A549 (cell line): ENCODE measurements around the gene PTPDC1. TPM values are rescaled to one million over a fixed set of nuclear protein-coding genes. Genes with fewer than 3 reads are reported as not detected.

Source experiments
- ATAC-seq, 2 experiments: fragments of 200-7000 bp in 1 of 2; fragments of >200 bp in 1 of 2; cut with Nextera tagmentation in 1 of 2; cut with Tn5 transposase in 1 of 2; 3 replicates each; pipeline versions ENCODE4 v1.8.0 to v1.9.1; 2018 to 2020; ENCODE audit warnings: mild to moderate bottlenecking in 1 of 2, moderate library complexity in 1 of 2
- CTCF ChIA-PET: fragments of 300-600 bp; sonication (Branson Sonifier 250); formaldehyde crosslinking; extraction: SDS; loops from one replicate; lab custom pipeline; 2021; ENCODE audit warnings: antibody characterized with exemption, inconsistent platforms; lab: Yijun Ruan, JAX
- POLR2A ChIA-PET: fragments of 350-600 bp; formaldehyde crosslinking; extraction: SDS; loops from one replicate; lab custom pipeline; 2021; ENCODE audit warnings: antibody characterized with exemption, inconsistent platforms; lab: Yijun Ruan, JAX
- DNase-seq, 2 experiments: peaks; one replicate each; pipeline versions ENCODE4 v3.0.0 to v3.0.0-alpha.2; 2011 to 2016; ENCODE audit warnings: low read depth in 1 of 2, low spot score in 1 of 2
- FAIRE-seq: peaks from 2 replicates; lab custom pipeline; 2011; peaks lifted over from hg19 to GRCh38; lab: Jason Lieb, UNC
- H3K27ac ChIP-seq, 2 experiments: fragments of >200 bp; sonication (Bioruptor Twin); formaldehyde crosslinking; 3 replicates each; pipeline ENCODE4 v1.5.1; 2016 to 2017
- H3K4me1 ChIP-seq: fragments of >200 bp; sonication (Bioruptor Twin); formaldehyde crosslinking; 3 replicates; pipeline ENCODE4 v1.6.1; 2016
- H3K4me2 ChIP-seq: fragments of >200 bp; sonication (Bioruptor Twin); formaldehyde crosslinking; 3 replicates; pipeline ENCODE4 v1.6.1; 2016
- H3K4me3 ChIP-seq: fragments of >200 bp; sonication (Bioruptor Twin); formaldehyde crosslinking; 3 replicates; pipeline ENCODE4 v1.5.1; 2016
- H3K9me3 ChIP-seq: fragments of >200 bp; sonication (Bioruptor Twin); formaldehyde crosslinking; 3 replicates; pipeline ENCODE4 v1.6.1; 2016
- BHLHE40 ChIP-seq: IDR thresholded peaks from 2 replicates; pipeline ENCODE4 v1.6.1; 2012; ENCODE audit warnings: low read depth, low read length, inconsistent platforms
- CEBPB ChIP-seq, 2 experiments: fragments of >200 bp in 1 of 2; sonication (Bioruptor Twin) in 1 of 2; formaldehyde crosslinking in 1 of 2; IDR thresholded peaks; 2 replicates each; pipeline ENCODE4 v1.6.1; 2012 to 2016
- CHD2 ChIP-seq: fragments of 150-350 bp; IDR thresholded peaks from 2 replicates; pipeline ENCODE4 v1.6.1; 2014; ENCODE audit warnings: low read length; ENCODE audit not compliant: partially characterized antibody
- EP300 ChIP-seq, 2 experiments: fragments of >200 bp; sonication (Bioruptor Twin); formaldehyde crosslinking; IDR thresholded peaks; 2 replicates in 1 of 2; 3 replicates in 1 of 2; pipeline ENCODE4 v1.6.1; 2016 to 2017
- FOSB ChIP-seq: fragments of 250-450 bp; sonication (Bioruptor Pico); IDR thresholded peaks from 2 replicates; pipeline ENCODE4 v1.5.0; 2020; ENCODE audit warnings: mild to moderate bottlenecking, moderate library complexity
- FOSL2 ChIP-seq, 2 experiments: fragments of 450-650 bp in 1 of 2; fragments of >200 bp in 1 of 2; sonication (Bioruptor Twin) in 1 of 2; formaldehyde crosslinking; IDR thresholded peaks; 2 replicates each; pipeline versions ENCODE4 v1.5.0 to v1.6.1; 2016 to 2020; ENCODE audit warnings: mild to moderate bottlenecking in 1 of 2, moderate library complexity in 1 of 2
- GATA3 ChIP-seq: IDR thresholded peaks from 2 replicates; pipeline ENCODE4 v1.6.1; 2012; ENCODE audit warnings: borderline replicate concordance
- HOXA7 ChIP-seq: fragments of 250-450 bp; sonication (Bioruptor Pico); IDR thresholded peaks from 2 replicates; pipeline ENCODE4 v1.5.0; 2020; ENCODE audit warnings: mild to moderate bottlenecking, moderate library complexity
- HOXB5 ChIP-seq: fragments of 250-450 bp; sonication (Bioruptor Pico); IDR thresholded peaks from 2 replicates; pipeline ENCODE4 v1.5.0; 2020; ENCODE audit warnings: mild to moderate bottlenecking, moderate library complexity
- KDM1A ChIP-seq: fragments of 200-600 bp; sonication (generic); IDR thresholded peaks from 2 replicates; pipeline ENCODE4 v1.6.1; 2016; ENCODE audit warnings: low read depth, mild to moderate bottlenecking
- MYC ChIP-seq: IDR thresholded peaks from 2 replicates; pipeline ENCODE4 v1.6.1; 2012; ENCODE audit warnings: mild to moderate bottlenecking, inconsistent platforms, low read length, improper control_type of control experiment, borderline replicate concordance
- NFE2L2 ChIP-seq: fragments of 150-350 bp; conservative IDR thresholded peaks from 2 replicates; pipeline ENCODE4 v1.6.1; 2014; ENCODE audit warnings: low read length
- NPAS2 ChIP-seq: fragments of 250-450 bp; sonication (Bioruptor Pico); IDR thresholded peaks from 2 replicates; pipeline ENCODE4 v1.8.0; 2022; ENCODE audit warnings: mild to moderate bottlenecking, moderate library complexity, borderline replicate concordance
- NR3C1 ChIP-seq: fragments of >200 bp; sonication (Bioruptor Twin); formaldehyde crosslinking; IDR thresholded peaks from 3 replicates; pipeline ENCODE4 v1.6.1; 2017
- PHF8 ChIP-seq: fragments of 200-600 bp; sonication (generic); IDR thresholded peaks from 2 replicates; pipeline ENCODE4 v1.6.1; 2016; ENCODE audit warnings: low read depth, mild to moderate bottlenecking, antibody characterized with exemption, moderate library complexity, borderline replicate concordance
- POLR2AphosphoS2 ChIP-seq: conservative IDR thresholded peaks from 2 replicates; pipeline ENCODE4 v1.6.1; 2012; ENCODE audit warnings: low read length, improper control_type of control experiment, inconsistent platforms
- RAD21 ChIP-seq, 2 experiments: fragments of >200 bp in 1 of 2; sonication (Bioruptor Twin) in 1 of 2; formaldehyde crosslinking in 1 of 2; IDR thresholded peaks in 1 of 2; conservative IDR thresholded peaks in 1 of 2; 2 replicates in 1 of 2; 3 replicates in 1 of 2; pipeline ENCODE4 v1.6.1; 2012 to 2018; ENCODE audit warnings: inconsistent platforms in 1 of 2
- RNF2 ChIP-seq: fragments of 200-600 bp; sonication (generic); IDR thresholded peaks from 2 replicates; pipeline ENCODE4 v1.6.1; 2016; ENCODE audit warnings: low read depth, mild to moderate bottlenecking, antibody characterized with exemption, moderate library complexity, borderline replicate concordance
- ZFP36 ChIP-seq: fragments of 450-650 bp; IDR thresholded peaks from 2 replicates; pipeline ENCODE4 v1.6.1; 2014; ENCODE audit warnings: borderline replicate concordance; ENCODE audit not compliant: partially characterized antibody
- WGBS: methylation state at CpG from one replicate; pipeline ENCODE4 v1.1.6; 2017; ENCODE audit errors: missing lambda C conversion rate; 5-methylcytosine and 5-hydroxymethylcytosine counted together
- polyA plus RNA-seq, 4 experiments: library from polyadenylated mRNA; depleted of rRNA in 3 of 4; stranded (reverse); fragments of >200 nt; fragmentation: RNase III in 1 of 4; extraction: RNeasy Plus Mini Kit Qiagen cat#74134 plus additional on column Dnase treatment in 1 of 4; gene quantifications; 2 replicates in 3 of 4; 3 replicates in 1 of 4; pipeline ENCODE4 v1.2.3, GENCODE V29; 2011 to 2017
- TF ChIP-seq, protein P1 (sequence below): fragments of >200 bp; sonication (Bioruptor Twin); formaldehyde crosslinking; IDR thresholded peaks from 3 replicates; pipeline ENCODE4 v1.5.1; 2016
- TF ChIP-seq, protein P2 (sequence below): fragments of >200 bp; sonication (Bioruptor Twin); formaldehyde crosslinking; IDR thresholded peaks from 2 replicates; pipeline ENCODE4 v1.6.1; 2016
- TF ChIP-seq, protein P3 (sequence below): fragments of 450-650 bp; IDR thresholded peaks from 2 replicates; pipeline ENCODE4 v1.6.1; 2014; ENCODE audit warnings: antibody characterized with exemption
- TF ChIP-seq, protein P4 (sequence below): IDR thresholded peaks from 2 replicates; pipeline ENCODE4 v1.6.1; 2012

PTPDC1 gene
- polyA plus RNA-seq, 2 of the 4 experiments (the other 2 are of a cell fraction), result 3.8 to 16.9 TPM

DNA sequence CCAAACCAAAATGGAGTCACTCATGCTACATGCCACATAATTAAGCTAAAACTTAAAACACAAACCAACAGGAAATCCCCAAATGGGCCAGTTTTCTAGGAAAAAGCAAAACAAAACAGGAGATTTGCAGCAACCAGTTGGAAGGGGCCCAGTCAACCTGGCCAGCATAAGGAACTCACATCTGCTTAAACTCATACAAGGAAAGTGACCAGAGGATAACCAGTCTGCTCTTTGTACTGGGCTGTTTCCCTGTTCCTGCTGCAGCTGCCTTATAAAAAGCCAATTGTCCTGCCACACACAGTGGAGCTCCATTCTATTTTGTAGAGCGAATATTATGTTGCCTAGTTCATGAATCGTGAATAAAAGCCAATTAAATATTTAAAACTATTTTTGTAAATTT lies 29.5 kb upstream of the PTPDC1 start:
- ChIA-PET POLR2A (no interaction called here), CTCF (interaction anchor here (1.3 to 5.1 kb wide), 2 partner anchors 11 to 159 kb away, joined by 4 to 27 read pairs; no protein-coding TSS in a partner anchor)
- TF ChIP-seq PHF8, result no peak
- TF ChIP-seq CEBPB (IDR thresholded peaks at IDR 0.05), result no peak
- no peak for TF ChIP-seq FOSB (CRISPR knock-in tag)
- TF ChIP-seq EP300 (IDR thresholded peaks at IDR 0.05), result no peak
- no peak for TF ChIP-seq RNF2
- no peak for TF ChIP-seq HOXB5 (CRISPR knock-in tag)
- TF ChIP-seq FOSL2 (IDR thresholded peaks at IDR 0.05), result no peak
- TF ChIP-seq FOSL2 (CRISPR knock-in tag; IDR thresholded peaks at IDR 0.05), result no peak
- TF ChIP-seq, protein P1, sequence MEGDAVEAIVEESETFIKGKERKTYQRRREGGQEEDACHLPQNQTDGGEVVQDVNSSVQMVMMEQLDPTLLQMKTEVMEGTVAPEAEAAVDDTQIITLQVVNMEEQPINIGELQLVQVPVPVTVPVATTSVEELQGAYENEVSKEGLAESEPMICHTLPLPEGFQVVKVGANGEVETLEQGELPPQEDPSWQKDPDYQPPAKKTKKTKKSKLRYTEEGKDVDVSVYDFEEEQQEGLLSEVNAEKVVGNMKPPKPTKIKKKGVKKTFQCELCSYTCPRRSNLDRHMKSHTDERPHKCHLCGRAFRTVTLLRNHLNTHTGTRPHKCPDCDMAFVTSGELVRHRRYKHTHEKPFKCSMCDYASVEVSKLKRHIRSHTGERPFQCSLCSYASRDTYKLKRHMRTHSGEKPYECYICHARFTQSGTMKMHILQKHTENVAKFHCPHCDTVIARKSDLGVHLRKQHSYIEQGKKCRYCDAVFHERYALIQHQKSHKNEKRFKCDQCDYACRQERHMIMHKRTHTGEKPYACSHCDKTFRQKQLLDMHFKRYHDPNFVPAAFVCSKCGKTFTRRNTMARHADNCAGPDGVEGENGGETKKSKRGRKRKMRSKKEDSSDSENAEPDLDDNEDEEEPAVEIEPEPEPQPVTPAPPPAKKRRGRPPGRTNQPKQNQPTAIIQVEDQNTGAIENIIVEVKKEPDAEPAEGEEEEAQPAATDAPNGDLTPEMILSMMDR, result no peak
- no peak for TF ChIP-seq MYC
- no peak for TF ChIP-seq BHLHE40
- no peak for TF ChIP-seq POLR2AphosphoS2
- 91% methylated on average over 2 of the region's 2 CpGs for WGBS
- DNase-seq, result no peak
- no peak overlapping the region for H3K27ac ChIP-seq
- H3K4me1 ChIP-seq, result no peaks in the 10 kb centered on the region
- no peak overlapping the region for H3K4me2 ChIP-seq
- no peak overlapping the region for H3K4me3 ChIP-seq
- ATAC-seq, result no peak
- peaks cover 5% of the 10 kb centered on the region; the same call in 1 of the 3 replicates for H3K9me3 ChIP-seq
- FAIRE-seq, result no peak

DNA sequence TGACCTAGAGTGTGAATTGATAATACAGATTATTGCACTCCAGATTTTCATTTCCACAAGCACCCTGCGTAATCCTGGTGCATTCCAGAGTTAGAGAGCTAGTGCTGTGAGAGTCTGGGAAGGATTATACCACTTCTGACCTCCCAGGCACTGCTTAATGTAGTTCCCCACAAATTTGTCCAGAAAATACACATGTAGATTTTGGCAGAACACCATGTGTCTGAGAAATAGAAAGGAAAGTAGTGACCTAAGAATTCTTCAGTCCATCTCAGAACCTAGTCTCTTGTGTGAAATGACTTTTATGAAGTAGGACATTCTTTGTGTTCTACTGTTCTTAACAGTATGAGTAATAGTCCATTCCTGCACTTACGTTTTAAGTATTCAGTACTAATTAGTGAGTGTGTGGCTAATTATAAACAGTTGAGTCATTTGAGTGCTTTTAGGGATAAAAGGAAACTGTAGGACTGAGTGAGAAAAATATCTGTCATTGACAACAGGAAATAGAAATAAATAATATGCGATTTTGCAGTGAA lies 27.8 kb upstream of the PTPDC1 start:
- no peak overlapping the region for H3K4me3 ChIP-seq
- H3K9me3 ChIP-seq, result no peaks in the 10 kb centered on the region
- H3K27ac ChIP-seq, result no peak overlapping the region
- no peak for TF ChIP-seq KDM1A
- no peak for TF ChIP-seq GATA3
- no peak for TF ChIP-seq MYC
- H3K4me1 ChIP-seq, result no peaks in the 10 kb centered on the region
- H3K4me2 ChIP-seq, result no peak overlapping the region
- ATAC-seq (no peak), DNase-seq (no peak), FAIRE-seq (no peak)
- ChIA-PET CTCF (interaction anchor here (1.1 to 5.1 kb wide), 2 partner anchors 9 to 42 kb away, joined by 3 to 27 read pairs; no protein-coding TSS in a partner anchor), POLR2A (no interaction called here)
- WGBS, result 86% methylated on average over 3 of the region's 3 CpGs

DNA sequence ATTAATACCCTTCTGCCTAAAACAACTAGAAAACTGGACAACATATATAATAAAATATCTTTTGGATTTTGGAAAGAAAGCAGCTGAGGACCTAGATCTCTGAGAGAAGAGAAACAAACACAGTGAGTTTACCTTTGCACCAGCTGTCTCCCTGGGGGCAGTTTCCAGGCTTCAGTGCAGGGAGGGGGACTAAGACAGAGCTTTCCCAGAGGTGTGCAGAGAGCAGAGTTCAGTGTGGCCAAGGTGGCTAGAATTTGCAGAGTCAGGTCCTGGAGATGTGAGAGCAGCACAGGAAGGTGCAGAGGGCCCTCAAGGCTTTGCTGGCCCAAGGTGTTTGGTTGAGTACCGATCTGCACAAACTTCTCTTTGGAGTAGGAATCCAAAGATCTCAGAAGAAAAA lies 26.3 kb upstream of the PTPDC1 start:
- FAIRE-seq, result no peak

More for the DNA sequence above, 26.3 kb upstream of the PTPDC1 start:
- H3K9me3 ChIP-seq, result no peaks in the 10 kb centered on the region
- H3K4me2 ChIP-seq, result no peak overlapping the region
- ATAC-seq (no peak), DNase-seq (no peak)
- CTCF ChIA-PET, result interaction anchor here (1.1 to 5.1 kb wide), 4 partner anchors 8 to 156 kb away, joined by 3 to 27 read pairs (median 8); no protein-coding TSS in a partner anchor
- no peak for TF ChIP-seq NFE2L2
- TF ChIP-seq KDM1A, result no peak
- no peak for TF ChIP-seq ZFP36
- TF ChIP-seq, protein P2, sequence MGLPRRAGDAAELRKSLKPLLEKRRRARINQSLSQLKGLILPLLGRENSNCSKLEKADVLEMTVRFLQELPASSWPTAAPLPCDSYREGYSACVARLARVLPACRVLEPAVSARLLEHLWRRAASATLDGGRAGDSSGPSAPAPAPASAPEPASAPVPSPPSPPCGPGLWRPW, result no peak
- TF ChIP-seq, protein P3, sequence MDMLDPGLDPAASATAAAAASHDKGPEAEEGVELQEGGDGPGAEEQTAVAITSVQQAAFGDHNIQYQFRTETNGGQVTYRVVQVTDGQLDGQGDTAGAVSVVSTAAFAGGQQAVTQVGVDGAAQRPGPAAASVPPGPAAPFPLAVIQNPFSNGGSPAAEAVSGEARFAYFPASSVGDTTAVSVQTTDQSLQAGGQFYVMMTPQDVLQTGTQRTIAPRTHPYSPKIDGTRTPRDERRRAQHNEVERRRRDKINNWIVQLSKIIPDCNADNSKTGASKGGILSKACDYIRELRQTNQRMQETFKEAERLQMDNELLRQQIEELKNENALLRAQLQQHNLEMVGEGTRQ, result no peak
- no peak for TF ChIP-seq NR3C1
- TF ChIP-seq RAD21 (conservative IDR thresholded peaks at IDR 0.05 in 1 of 2, IDR thresholded peaks at IDR 0.05 in 1 of 2), result no peak
- no peak for TF ChIP-seq HOXA7 (CRISPR knock-in tag)
- TF ChIP-seq NPAS2, result no peak
- no peak for TF ChIP-seq FOSB (CRISPR knock-in tag)
- TF ChIP-seq, protein P4, sequence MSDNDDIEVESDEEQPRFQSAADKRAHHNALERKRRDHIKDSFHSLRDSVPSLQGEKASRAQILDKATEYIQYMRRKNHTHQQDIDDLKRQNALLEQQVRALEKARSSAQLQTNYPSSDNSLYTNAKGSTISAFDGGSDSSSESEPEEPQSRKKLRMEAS, result no peak
- TF ChIP-seq CHD2, result no peak
- no peaks in the 10 kb centered on the region for H3K4me1 ChIP-seq
- no peak overlapping the region for H3K4me3 ChIP-seq
- POLR2A ChIA-PET, result no interaction called here
- no peak overlapping the region for H3K27ac ChIP-seq
- WGBS, result 100% methylated on average over 1 of the region's 1 CpG
